ENCODE results near the gene S100Z.

The S100Z gene

DNA sequence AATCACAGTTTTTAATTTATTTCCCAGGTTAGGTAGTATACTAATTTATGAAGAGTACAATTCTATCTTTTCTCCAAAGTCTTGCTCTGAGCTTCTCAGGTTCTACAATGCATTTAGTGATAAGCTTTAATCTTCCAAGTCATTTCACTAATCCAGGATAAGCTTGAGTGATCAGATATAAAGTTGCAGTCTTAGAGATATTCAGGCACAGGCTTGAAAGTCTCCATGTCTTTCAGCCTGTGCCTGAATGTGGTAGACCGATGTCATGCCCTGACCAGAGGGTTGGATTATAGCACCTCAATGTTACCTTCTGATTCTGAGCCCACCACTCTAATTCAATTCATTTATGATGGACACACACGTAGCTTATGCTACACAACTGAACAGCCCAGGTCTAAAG is 106.2 kb downstream of the S100Z start:
- no peak for DNase-seq

DNA sequence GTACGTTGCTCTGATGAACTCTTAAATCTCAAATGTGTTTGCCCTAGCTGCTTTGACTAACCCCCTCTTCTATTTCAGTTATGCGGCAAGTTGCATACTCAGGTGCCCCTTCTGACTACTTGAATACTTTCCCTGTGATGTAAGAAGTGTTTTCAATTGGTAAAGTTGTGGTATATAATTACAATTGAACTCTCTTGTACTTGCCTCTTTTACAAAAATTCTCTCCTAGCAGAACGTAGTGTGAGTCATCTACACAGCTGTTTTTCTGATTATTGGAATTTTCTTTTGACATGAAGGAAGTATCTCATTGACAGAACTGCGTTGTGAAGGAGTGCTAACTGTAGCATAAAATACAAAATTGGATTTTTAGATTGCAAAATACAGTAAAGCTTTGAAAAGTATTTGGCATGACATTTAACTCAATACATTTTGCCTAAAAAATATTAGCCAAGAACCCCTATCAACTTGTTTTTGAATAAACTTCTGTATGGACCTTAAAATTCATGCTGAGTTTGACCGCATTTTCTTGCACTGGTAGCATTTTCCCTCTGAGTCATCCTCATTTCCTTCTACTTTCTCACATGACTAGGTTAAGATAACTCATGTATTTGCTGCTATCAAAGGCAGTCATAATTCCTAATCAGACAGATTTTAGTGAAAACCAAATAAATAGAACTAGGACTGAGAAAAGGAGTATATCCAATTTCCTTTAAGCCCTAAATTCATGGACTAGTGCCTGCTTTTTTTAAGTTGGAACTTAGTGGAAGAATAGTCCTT is 109.4 kb downstream of the S100Z start:
- no peak for DNase-seq

DNA sequence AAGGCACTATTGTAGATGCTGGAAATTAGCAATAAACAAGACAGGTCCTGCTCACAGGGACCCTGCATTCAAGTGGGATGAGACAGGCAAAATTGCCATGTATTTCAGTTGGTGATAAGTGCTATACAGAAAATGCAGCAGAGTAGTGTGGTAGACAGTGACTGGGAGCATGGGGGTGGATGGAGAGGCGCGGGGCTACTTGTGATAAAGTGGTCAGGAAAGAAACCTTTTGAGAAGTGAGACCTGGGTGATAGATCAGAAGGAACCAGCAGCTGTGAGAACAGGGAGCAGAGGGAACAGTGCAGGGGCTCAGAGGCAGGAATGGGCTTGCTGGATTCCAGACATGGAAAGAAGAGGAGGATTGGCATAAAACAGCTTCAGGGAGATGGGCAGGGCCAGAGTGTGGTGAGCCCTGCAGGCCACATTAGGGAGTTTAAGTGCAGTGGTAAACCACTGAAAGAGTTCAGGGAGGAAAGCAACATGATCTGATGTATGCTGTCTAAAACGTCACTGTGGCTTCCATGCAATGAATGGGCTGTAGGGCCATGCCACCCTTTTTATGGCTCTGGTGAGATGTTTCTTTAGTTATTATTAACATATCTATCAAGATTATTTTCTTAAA is 110.3 kb downstream of the S100Z start:
- DNase-seq: no peak

DNA sequence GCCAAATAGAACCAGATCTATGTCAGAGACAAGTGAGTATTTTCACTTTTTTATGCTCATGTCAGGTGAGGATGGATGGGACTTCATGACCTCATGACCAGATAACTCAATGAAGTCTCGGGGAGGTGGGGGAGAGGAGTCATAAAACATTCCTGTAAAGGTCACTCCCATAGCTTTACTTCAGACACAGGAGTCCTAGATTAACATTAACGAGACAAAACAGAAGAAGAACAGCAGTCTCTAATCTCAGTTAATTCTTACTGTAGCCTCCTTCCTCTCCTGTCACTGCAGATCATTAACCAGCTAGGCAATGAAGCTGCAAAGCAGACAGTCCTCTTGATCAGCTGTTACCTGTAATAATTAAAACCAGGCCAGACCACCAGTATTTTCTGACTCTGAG is 114.2 kb downstream of the S100Z start:
- DNase-seq: no peak

Measured in NCI-H2107 (cell line).